HEK293 (cell line): Measurements from ENCODE around the gene PARD3B.

ENCODE experiments used
- CTCF ChIA-PET: fragments of 350-600 bp; formaldehyde crosslinking; extraction: SDS; loops from one replicate; lab custom pipeline; 2021; ENCODE audit warnings: antibody characterized with exemption; lab: Yijun Ruan, JAX
- POLR2A ChIA-PET: fragments of 300-600 bp; formaldehyde crosslinking; extraction: SDS; loops from one replicate; lab custom pipeline; 2020; ENCODE audit warnings: antibody characterized with exemption, inconsistent platforms; lab: Yijun Ruan, JAX
- H3K27ac ChIP-seq: fragments of 200-500 bp; sonication (Bioruptor generic); 2 replicates; pipeline ENCODE4 v1.5.1; 2014; ENCODE audit warnings: low read depth, low read length, control low read depth, inconsistent platforms; ENCODE audit errors: extremely low read depth
- H3K36me3 ChIP-seq, 2 experiments: fragments of 200-500 bp in 1 of 2; sonication (Bioruptor generic) in 1 of 2; 1 replicate in 1 of 2; 2 replicates in 1 of 2; pipeline ENCODE4 v1.5.1; 2014 to 2017; ENCODE audit warnings: inconsistent platforms in 2 of 2, low read length in 2 of 2; ENCODE audit not compliant: control insufficient read depth in 2 of 2, insufficient read depth in 1 of 2
- H3K4me1 ChIP-seq: fragments of 200-500 bp; sonication (Bioruptor generic); 2 replicates; pipeline ENCODE4 v1.5.1; 2014; ENCODE audit warnings: mild to moderate bottlenecking, low read length, inconsistent platforms; ENCODE audit not compliant: control insufficient read depth, insufficient read depth
- H3K4me3 ChIP-seq: 2 replicates; pipeline ENCODE4 v1.5.1; 2011; ENCODE audit warnings: low read depth, mild to moderate bottlenecking, control low read depth, low read length, moderate library complexity
- H3K9me3 ChIP-seq: fragments of 200-500 bp; sonication (Bioruptor generic); 2 replicates; pipeline ENCODE4 v1.5.1; 2014; ENCODE audit warnings: low read depth, low read length, inconsistent platforms; ENCODE audit not compliant: control insufficient read depth, insufficient read depth
- ATF2 ChIP-seq: fragments of 450-650 bp; formaldehyde crosslinking; IDR thresholded peaks from 2 replicates; pipeline ENCODE4 v1.5.1; 2016; ENCODE audit warnings: missing biosample characterization, missing genetic modification characterization, low read depth
- INSM2 ChIP-seq: fragments of 450-650 bp; formaldehyde crosslinking; IDR thresholded peaks from 2 replicates; pipeline ENCODE4 v1.5.1; 2016; ENCODE audit warnings: missing biosample characterization, missing genetic modification characterization
- PATZ1 ChIP-seq: fragments of 450-650 bp; formaldehyde crosslinking; IDR thresholded peaks from 2 replicates; pipeline ENCODE4 v1.5.1; 2016; ENCODE audit warnings: missing biosample characterization, missing genetic modification characterization
- REPIN1 ChIP-seq: fragments of 450-650 bp; formaldehyde crosslinking; IDR thresholded peaks from 2 replicates; pipeline ENCODE4 v1.5.1; 2017; ENCODE audit warnings: missing biosample characterization, missing genetic modification characterization, low read depth
- SALL2 ChIP-seq: fragments of 450-650 bp; formaldehyde crosslinking; IDR thresholded peaks from 2 replicates; pipeline ENCODE4 v1.5.0; 2017; ENCODE audit warnings: missing biosample characterization, mild to moderate bottlenecking, missing genetic modification characterization, borderline replicate concordance
- ZBTB49 ChIP-seq: fragments of 450-650 bp; formaldehyde crosslinking; IDR thresholded peaks from 2 replicates; pipeline ENCODE4 v1.5.1; 2016; ENCODE audit warnings: missing biosample characterization, missing genetic modification characterization, low read depth
- ZNF146 ChIP-seq: fragments of 450-650 bp; formaldehyde crosslinking; IDR thresholded peaks from 2 replicates; pipeline ENCODE4 v1.5.1; 2016; ENCODE audit warnings: missing biosample characterization, missing genetic modification characterization
- ZNF169 ChIP-seq: fragments of 450-650 bp; formaldehyde crosslinking; IDR thresholded peaks from 2 replicates; pipeline ENCODE4 v1.5.1; 2016; ENCODE audit warnings: missing biosample characterization, missing genetic modification characterization
- ZNF175 ChIP-seq: fragments of 450-650 bp; formaldehyde crosslinking; IDR thresholded peaks from 2 replicates; pipeline ENCODE4 v1.5.1; 2016; ENCODE audit warnings: missing biosample characterization, missing genetic modification characterization
- ZNF184 ChIP-seq: fragments of 450-650 bp; IDR thresholded peaks from 2 replicates; pipeline ENCODE4 v1.5.1; 2018; ENCODE audit warnings: missing biosample characterization, mild to moderate bottlenecking, missing genetic modification characterization
- ZNF221 ChIP-seq: fragments of 450-650 bp; formaldehyde crosslinking; IDR thresholded peaks from 2 replicates; pipeline ENCODE4 v1.5.1; 2017; ENCODE audit warnings: missing biosample characterization, missing genetic modification characterization, borderline replicate concordance
- ZNF302 ChIP-seq: fragments of 450-650 bp; formaldehyde crosslinking; IDR thresholded peaks from 2 replicates; pipeline ENCODE4 v1.5.1; 2016; ENCODE audit warnings: missing biosample characterization, missing genetic modification characterization, low read depth
- ZNF518A ChIP-seq: fragments of 450-650 bp; formaldehyde crosslinking; conservative IDR thresholded peaks from 2 replicates; pipeline ENCODE4 v1.5.1; 2016; ENCODE audit warnings: low read depth, missing biosample characterization, missing genetic modification characterization
- ZNF544 ChIP-seq: fragments of 450-650 bp; formaldehyde crosslinking; IDR thresholded peaks from 2 replicates; pipeline ENCODE4 v1.5.0; 2017; ENCODE audit warnings: missing biosample characterization, missing genetic modification characterization
- ZNF677 ChIP-seq: fragments of 450-650 bp; IDR thresholded peaks from 2 replicates; pipeline ENCODE4 v1.5.0; 2018; ENCODE audit warnings: missing biosample characterization, mild to moderate bottlenecking, missing genetic modification characterization, moderate library complexity
- ZNF701 ChIP-seq: fragments of 450-650 bp; formaldehyde crosslinking; IDR thresholded peaks from 2 replicates; pipeline ENCODE4 v1.5.1; 2016; ENCODE audit warnings: missing biosample characterization, missing genetic modification characterization
- ZNF777 ChIP-seq: fragments of 450-650 bp; formaldehyde crosslinking; IDR thresholded peaks from 2 replicates; pipeline ENCODE4 v1.5.1; 2017; ENCODE audit warnings: missing biosample characterization, missing genetic modification characterization, borderline replicate concordance

The PARD3B gene

GRCh38 chr2:204881655-204882054 is 336.4 kb downstream of the PARD3B start:
- no peaks in the 10 kb centered on the region for H3K36me3 ChIP-seq
- H3K9me3 ChIP-seq: no peaks in the 10 kb centered on the region
- CTCF ChIA-PET: interaction anchor here (0.6 to 1.3 kb wide), 3 partner anchors 8 to 798 kb away, joined by 3 to 6 read pairs (median 4); no protein-coding TSS in a partner anchor
- POLR2A ChIA-PET: no interaction called here
- H3K4me3 ChIP-seq: no peak overlapping the region
- no peak overlapping the region for H3K27ac ChIP-seq
- TF ChIP-seq INSM2 (tag by site-specific recombination) (no peak), ZNF777 (no peak), ZNF518A (tag by site-specific recombination) (no peak), PATZ1 (tag by site-specific recombination) (no peak), ZBTB49 (tag by site-specific recombination) (no peak), SALL2 (tag by site-specific recombination) (no peak), ZNF302 (tag by site-specific recombination) (no peak), ZNF221 (tag by site-specific recombination) (no peak), ZNF146 (tag by site-specific recombination) (no peak), ZNF544 (no peak), ZNF175 (tag by site-specific recombination) (no peak), ATF2 (tag by site-specific recombination) (no peak), ZNF677 (tag by site-specific recombination) (no peak), ZNF184 (no peak), ZNF169 (no peak), REPIN1 (tag by site-specific recombination) (no peak), ZNF701 (tag by site-specific recombination) (no peak)
- no peaks in the 10 kb centered on the region for H3K4me1 ChIP-seq
